GM03348 (cell line): ENCODE data around the gene FOXJ3.

ENCODE experiments used
- DNase-seq: peaks from one replicate; pipeline ENCODE4 v3.0.0; 2012; ENCODE audit warnings: low spot score

Gene FOXJ3

GRCh38 chr1:42167611-42168390 is 167.2 kb downstream of the FOXJ3 start:
- no peak for DNase-seq

GRCh38 chr1:42165511-42166210 is 169.4 kb downstream of the FOXJ3 start:
- DNase-seq, result no peak

GRCh38 chr1:42164551-42165420 is 170.2 kb downstream of the FOXJ3 start, which contains the start of gene GUCA2A:
Gene GUCA2A, minus strand, starts transcription at chr1:42164745. Its CDS starts 33 bp downstream, at chr1:42164712.
- DNase-seq, result no peak

- no peak for DNase-seq
Observed at GRCh38 chr1:42163536-42164503, 171.2 kb downstream of the FOXJ3 start.

GRCh38 chr1:42163114-42163513 is 171.9 kb downstream of the FOXJ3 start:
- no peak for DNase-seq

GRCh38 chr1:42162181-42162580 is 172.9 kb downstream of the FOXJ3 start:
- DNase-seq, result no peak

- no peak for DNase-seq
Observed at GRCh38 chr1:42158189-42158588, 176.8 kb downstream of the FOXJ3 start.

GRCh38 chr1:42157667-42158066 is 177.4 kb downstream of the FOXJ3 start:
- no peak for DNase-seq

- DNase-seq, result no peak
Observed at GRCh38 chr1:42155362-42155761, 179.7 kb downstream of the FOXJ3 start.

- DNase-seq, result no peak
Observed at GRCh38 chr1:42154685-42155084, 180.3 kb downstream of the FOXJ3 start.

- DNase-seq, result no peak
Observed at GRCh38 chr1:42153624-42154023, 181.4 kb downstream of the FOXJ3 start.

GRCh38 chr1:42152907-42153600 is 182.0 kb downstream of the FOXJ3 start, which contains the start of gene GUCA2B:
Gene GUCA2B, plus strand, starts transcription at chr1:42153410. Its CDS starts 41 bp downstream, at chr1:42153451.
- no peak for DNase-seq

GRCh38 chr1:42152119-42152518 is 182.9 kb downstream of the FOXJ3 start:
- DNase-seq, result no peak

- no peak for DNase-seq
Observed at GRCh38 chr1:42150651-42151050, 184.4 kb downstream of the FOXJ3 start.

- DNase-seq, result no peak
Observed at GRCh38 chr1:42148166-42148565, 186.9 kb downstream of the FOXJ3 start.

GRCh38 chr1:42146626-42147320 is 188.3 kb downstream of the FOXJ3 start:
- peak; percentile 81 for DNase-seq

GRCh38 chr1:42145764-42146625 is 189.0 kb downstream of the FOXJ3 start:
- DNase-seq, result no peak

- DNase-seq, result no peak
Observed at GRCh38 chr1:42145389-42145716, 189.7 kb downstream of the FOXJ3 start.
